ENCODE results near the gene ZNF471. TPM values are rescaled to one million over a fixed set of nuclear protein-coding genes. Genes with fewer than 3 reads are reported as not detected.
A peak's percentile ranks its signal among the peaks of the same experiment; 100 is the strongest.

ZNF471 gene
- polyA plus RNA-seq, 1 donor from 2014 or later: 30.0 TPM

DNA sequence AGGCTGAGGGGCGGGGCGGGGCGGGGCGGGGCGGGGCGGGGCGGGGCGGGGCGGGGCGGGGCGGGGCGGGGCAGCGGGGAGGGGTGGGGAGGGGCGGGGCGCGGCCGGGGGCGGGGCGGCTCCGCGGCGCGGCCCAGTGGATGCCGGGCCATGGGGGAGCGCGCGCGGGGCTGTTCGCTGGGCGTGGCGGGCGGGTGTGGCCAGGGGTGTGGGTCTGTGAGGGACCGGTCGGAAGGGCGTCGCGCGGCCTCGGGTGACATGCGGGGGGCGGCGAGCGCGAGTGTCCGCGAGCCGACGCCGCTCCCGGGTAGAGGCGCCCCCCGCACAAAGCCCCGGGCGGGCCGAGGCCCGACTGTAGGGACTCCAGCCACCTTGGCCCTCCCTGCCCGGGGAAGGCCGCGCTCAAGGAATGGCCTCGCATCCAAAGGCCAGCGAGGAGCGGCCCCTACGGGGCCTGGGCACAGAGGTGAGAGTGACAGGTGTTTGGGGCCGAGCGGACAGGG, 31.2 kb downstream of the ZNF471 start, which contains the start of gene ZFP28:
Gene ZFP28, plus strand, starts transcription at position 188 of the 503 bp plus-strand sequence. Its CDS starts 71 bp downstream, at position 259.
- Histone ChIP-seq H3K27ac (ENCODE audit: low read length) (peak within 1 kb of the TSS; percentile 92), H3K36me3 (ENCODE audit: insufficient read depth, low read length) (peaks cover 32% of the 10 kb centered on the region), H4K20me1 (ENCODE audit: insufficient read depth) (no peaks in the 10 kb centered on the region), H3K4me2 (ENCODE audit: low read length) (peak within 1 kb of the TSS; percentile 68), H3K9me2 (ENCODE audit: insufficient read depth, low read length) (no peaks in the 10 kb centered on the region), H3K79me2 (replicated peaks; ENCODE audit: insufficient read depth, low read length) (peaks cover 23% of the 10 kb centered on the region), H3K27me3 (ENCODE audit: insufficient read depth, low read depth, low read length) (no peaks in the 10 kb centered on the region), H3K4me3 (ENCODE audit: low read length) (peak within 1 kb of the TSS; percentile 86), H2AFZ (ENCODE audit: low read depth, low read length) (peak within 1 kb of the TSS; percentile 83), H3K9me3 (ENCODE audit: low read length) (peaks cover 14% of the 10 kb centered on the region), H3F3A (ENCODE audit: insufficient read depth, low read length, poor library complexity, severe bottlenecking) (no peaks in the 10 kb centered on the region), H3K9ac (ENCODE audit: low read length) (peak within 1 kb of the TSS; percentile 86)
- peak; percentile 18 for TF ChIP-seq RAD21 (conservative IDR thresholded peaks at IDR 0.05)
- TF ChIP-seq, protein P1, sequence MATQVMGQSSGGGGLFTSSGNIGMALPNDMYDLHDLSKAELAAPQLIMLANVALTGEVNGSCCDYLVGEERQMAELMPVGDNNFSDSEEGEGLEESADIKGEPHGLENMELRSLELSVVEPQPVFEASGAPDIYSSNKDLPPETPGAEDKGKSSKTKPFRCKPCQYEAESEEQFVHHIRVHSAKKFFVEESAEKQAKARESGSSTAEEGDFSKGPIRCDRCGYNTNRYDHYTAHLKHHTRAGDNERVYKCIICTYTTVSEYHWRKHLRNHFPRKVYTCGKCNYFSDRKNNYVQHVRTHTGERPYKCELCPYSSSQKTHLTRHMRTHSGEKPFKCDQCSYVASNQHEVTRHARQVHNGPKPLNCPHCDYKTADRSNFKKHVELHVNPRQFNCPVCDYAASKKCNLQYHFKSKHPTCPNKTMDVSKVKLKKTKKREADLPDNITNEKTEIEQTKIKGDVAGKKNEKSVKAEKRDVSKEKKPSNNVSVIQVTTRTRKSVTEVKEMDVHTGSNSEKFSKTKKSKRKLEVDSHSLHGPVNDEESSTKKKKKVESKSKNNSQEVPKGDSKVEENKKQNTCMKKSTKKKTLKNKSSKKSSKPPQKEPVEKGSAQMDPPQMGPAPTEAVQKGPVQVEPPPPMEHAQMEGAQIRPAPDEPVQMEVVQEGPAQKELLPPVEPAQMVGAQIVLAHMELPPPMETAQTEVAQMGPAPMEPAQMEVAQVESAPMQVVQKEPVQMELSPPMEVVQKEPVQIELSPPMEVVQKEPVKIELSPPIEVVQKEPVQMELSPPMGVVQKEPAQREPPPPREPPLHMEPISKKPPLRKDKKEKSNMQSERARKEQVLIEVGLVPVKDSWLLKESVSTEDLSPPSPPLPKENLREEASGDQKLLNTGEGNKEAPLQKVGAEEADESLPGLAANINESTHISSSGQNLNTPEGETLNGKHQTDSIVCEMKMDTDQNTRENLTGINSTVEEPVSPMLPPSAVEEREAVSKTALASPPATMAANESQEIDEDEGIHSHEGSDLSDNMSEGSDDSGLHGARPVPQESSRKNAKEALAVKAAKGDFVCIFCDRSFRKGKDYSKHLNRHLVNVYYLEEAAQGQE (IDR thresholded peaks at IDR 0.05; ENCODE audit: borderline replicate concordance): peak; percentile 22
- TF ChIP-seq POLR2AphosphoS5 (IDR thresholded peaks at IDR 0.05): peak; percentile 32
- TF ChIP-seq MXI1 (conservative IDR thresholded peaks at IDR 0.05; ENCODE audit: poor library complexity, severe bottlenecking): peak; percentile 17
- TF ChIP-seq, protein P2, sequence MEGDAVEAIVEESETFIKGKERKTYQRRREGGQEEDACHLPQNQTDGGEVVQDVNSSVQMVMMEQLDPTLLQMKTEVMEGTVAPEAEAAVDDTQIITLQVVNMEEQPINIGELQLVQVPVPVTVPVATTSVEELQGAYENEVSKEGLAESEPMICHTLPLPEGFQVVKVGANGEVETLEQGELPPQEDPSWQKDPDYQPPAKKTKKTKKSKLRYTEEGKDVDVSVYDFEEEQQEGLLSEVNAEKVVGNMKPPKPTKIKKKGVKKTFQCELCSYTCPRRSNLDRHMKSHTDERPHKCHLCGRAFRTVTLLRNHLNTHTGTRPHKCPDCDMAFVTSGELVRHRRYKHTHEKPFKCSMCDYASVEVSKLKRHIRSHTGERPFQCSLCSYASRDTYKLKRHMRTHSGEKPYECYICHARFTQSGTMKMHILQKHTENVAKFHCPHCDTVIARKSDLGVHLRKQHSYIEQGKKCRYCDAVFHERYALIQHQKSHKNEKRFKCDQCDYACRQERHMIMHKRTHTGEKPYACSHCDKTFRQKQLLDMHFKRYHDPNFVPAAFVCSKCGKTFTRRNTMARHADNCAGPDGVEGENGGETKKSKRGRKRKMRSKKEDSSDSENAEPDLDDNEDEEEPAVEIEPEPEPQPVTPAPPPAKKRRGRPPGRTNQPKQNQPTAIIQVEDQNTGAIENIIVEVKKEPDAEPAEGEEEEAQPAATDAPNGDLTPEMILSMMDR (IDR thresholded peaks at IDR 0.05; ENCODE audit: poor library complexity, severe bottlenecking): no peak
- TF ChIP-seq EZH2 (IDR thresholded peaks at IDR 0.05; ENCODE audit: borderline replicate concordance, insufficient read depth, low read length, poor library complexity, severe bottlenecking): no peak

DNA sequence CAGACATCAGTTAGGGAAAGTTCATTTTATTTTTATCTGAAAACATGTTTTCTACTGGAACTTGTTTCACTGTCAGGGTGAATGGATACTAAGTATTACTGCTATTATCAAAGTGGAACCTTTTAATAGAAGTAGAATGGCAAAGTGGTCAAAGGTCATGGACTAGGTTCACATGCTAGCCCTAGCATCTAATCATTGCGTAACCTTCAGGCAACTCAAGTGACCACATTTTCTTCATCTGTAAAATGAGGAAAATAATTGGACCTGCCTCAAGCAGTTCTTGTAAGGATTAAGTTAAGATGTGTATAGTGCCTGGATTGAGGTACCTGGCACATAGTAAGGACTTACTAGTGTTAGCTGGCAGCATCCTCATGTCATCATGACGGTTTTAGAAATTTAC, 36.1 kb downstream of the ZNF471 start:
- peaks cover 39% of the 10 kb centered on the region for H3K79me2 ChIP-seq (replicated peaks; ENCODE audit: insufficient read depth, low read length)
- TF ChIP-seq MXI1 (conservative IDR thresholded peaks at IDR 0.05; ENCODE audit: poor library complexity, severe bottlenecking): no peak
- TF ChIP-seq TAF1 (IDR thresholded peaks at IDR 0.05; ENCODE audit: low read depth): no peak
- TF ChIP-seq, protein P2 (IDR thresholded peaks at IDR 0.05; ENCODE audit: poor library complexity, severe bottlenecking): no peak
- no peak for TF ChIP-seq EP300 (conservative IDR thresholded peaks at IDR 0.05; ENCODE audit: poor library complexity, severe bottlenecking)
- TF ChIP-seq SMC3 (conservative IDR thresholded peaks at IDR 0.05; ENCODE audit: poor library complexity): no peak
- TF ChIP-seq, protein P1 (IDR thresholded peaks at IDR 0.05; ENCODE audit: borderline replicate concordance): no peak
- TF ChIP-seq RAD21 (conservative IDR thresholded peaks at IDR 0.05): no peak
- no peak for TF ChIP-seq EZH2 (IDR thresholded peaks at IDR 0.05; ENCODE audit: borderline replicate concordance, insufficient read depth, low read length, poor library complexity, severe bottlenecking)
- no peak for TF ChIP-seq POLR2AphosphoS5 (IDR thresholded peaks at IDR 0.05)
- no peaks in the 10 kb centered on the region for H3K9me2 ChIP-seq (ENCODE audit: insufficient read depth, low read length)
- no peak overlapping the region for H3K9ac ChIP-seq (ENCODE audit: low read length)
- no peak overlapping the region for H2AFZ ChIP-seq (ENCODE audit: low read depth, low read length)
- H4K20me1 ChIP-seq (ENCODE audit: insufficient read depth): no peaks in the 10 kb centered on the region
- H3K4me2 ChIP-seq (ENCODE audit: low read length): no peak overlapping the region
- no peak overlapping the region for H3K27ac ChIP-seq (ENCODE audit: low read length)
- no peaks in the 10 kb centered on the region for H3K27me3 ChIP-seq (ENCODE audit: insufficient read depth, low read depth, low read length)
- peaks cover 68% of the 10 kb centered on the region for H3K36me3 ChIP-seq (ENCODE audit: insufficient read depth, low read length)
- H3F3A ChIP-seq (ENCODE audit: insufficient read depth, low read length, poor library complexity, severe bottlenecking): no peaks in the 10 kb centered on the region
- peaks cover 25% of the 10 kb centered on the region for H3K9me3 ChIP-seq (ENCODE audit: low read length)
- no peak overlapping the region for H3K4me3 ChIP-seq (ENCODE audit: low read length)
